Mucosa of rectum (tissue), 2 donors: ENCODE results near the gene TBC1D1.
"Not testable (repeated sequence)": the region's sequence is repeated elsewhere in the genome, so short reads cannot be mapped to it uniquely, and the experiment has no call there.

Source experiments
- H3K27ac ChIP-seq, 2 donors: one replicate each; pipeline ENCODE4 v1.7.0; 2013; ENCODE audit warnings: inconsistent platforms in 2 of 2, low read depth in 2 of 2, low read length in 2 of 2
- H3K27me3 ChIP-seq, 2 donors: one replicate each; pipeline ENCODE4 v1.7.0; 2013; ENCODE audit warnings: low read length in 2 of 2; ENCODE audit not compliant: control insufficient read depth in 2 of 2, insufficient read depth in 2 of 2
- H3K36me3 ChIP-seq, 2 donors: one replicate each; pipeline ENCODE4 v1.7.0; 2013; ENCODE audit warnings: low read length in 2 of 2; ENCODE audit not compliant: control insufficient read depth in 2 of 2, insufficient read depth in 2 of 2
- H3K4me1 ChIP-seq, 2 donors: one replicate each; pipeline ENCODE4 v1.7.0; 2013; ENCODE audit warnings: low read length in 2 of 2, mild to moderate bottlenecking in 1 of 2; ENCODE audit not compliant: control insufficient read depth in 2 of 2, insufficient read depth in 2 of 2
- H3K4me3 ChIP-seq, 2 donors: one replicate each; pipeline ENCODE4 v1.7.0; 2013; ENCODE audit warnings: low read length in 2 of 2
- H3K9ac ChIP-seq, 2 donors: one replicate each; pipeline ENCODE4 v1.7.0; 2013; ENCODE audit warnings: low read length in 2 of 2, low read depth in 1 of 2, mild to moderate bottlenecking in 1 of 2
- H3K9me3 ChIP-seq, 2 donors: one replicate each; pipeline ENCODE4 v1.7.0; 2013; ENCODE audit warnings: low read length in 2 of 2; ENCODE audit not compliant: control insufficient read depth in 2 of 2
- donor health status: healthy.
- donor health status: Normal muscosa, but diverticular disease.

Gene TBC1D1

GRCh38 chr4:37918653-37919052 is 27.8 kb downstream of the TBC1D1 start:
- no peaks in the 10 kb centered on the region for H3K27me3 ChIP-seq
- H3K4me3 ChIP-seq: no peak overlapping the region
- H3K9me3 ChIP-seq: no peaks in the 10 kb centered on the region
- H3K27ac ChIP-seq: no peak overlapping the region
- no peak overlapping the region for H3K9ac ChIP-seq
- no peaks in the 10 kb centered on the region for H3K36me3 ChIP-seq
- no peaks in the 10 kb centered on the region for H3K4me1 ChIP-seq

DNA sequence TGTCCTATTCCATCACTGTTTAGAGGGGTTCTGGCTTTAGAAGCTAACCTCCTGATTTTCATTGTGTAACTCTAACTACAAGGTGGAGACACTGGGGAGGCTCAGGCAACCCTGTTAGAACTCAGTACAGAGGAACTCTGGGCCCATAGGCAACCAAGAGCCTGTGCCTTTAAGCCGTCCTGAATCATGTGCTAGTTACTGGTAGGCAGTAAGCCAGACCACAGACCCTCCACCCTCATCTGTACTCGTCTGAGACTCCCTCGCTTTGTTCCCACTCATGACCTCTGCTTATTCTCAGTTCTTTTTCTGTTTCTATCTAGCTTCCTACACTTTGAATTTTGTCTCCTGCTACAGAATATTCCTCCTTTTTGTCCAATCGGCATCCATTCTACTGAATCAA is 31.4 kb downstream of the TBC1D1 start:
- H3K4me3 ChIP-seq: no peak overlapping the region
- H3K9me3 ChIP-seq: no peaks in the 10 kb centered on the region
- H3K36me3 ChIP-seq: no peaks in the 10 kb centered on the region
- H3K4me1 ChIP-seq: no peaks in the 10 kb centered on the region
- H3K9ac ChIP-seq: no peak overlapping the region
- H3K27me3 ChIP-seq: no peaks in the 10 kb centered on the region
- H3K27ac ChIP-seq: no peak overlapping the region

DNA sequence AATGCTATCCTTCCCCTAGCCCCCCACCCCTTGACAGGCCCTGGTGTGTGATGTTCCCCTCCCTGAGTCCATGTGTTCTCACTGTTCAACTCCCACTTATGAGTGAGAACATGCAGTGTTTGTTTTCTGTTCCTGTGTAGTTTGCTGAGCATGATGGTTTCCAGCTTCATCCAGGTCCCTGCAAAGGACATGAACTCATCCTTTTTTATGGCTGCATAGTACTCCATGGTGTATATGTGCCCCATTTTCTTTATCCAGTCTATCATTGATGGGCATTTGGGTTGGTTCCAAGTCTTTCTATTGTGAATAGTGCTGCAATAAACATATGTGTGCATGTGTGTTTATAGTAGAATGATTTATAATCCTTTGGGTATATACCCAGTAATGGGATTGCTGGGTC is 32.2 kb downstream of the TBC1D1 start:
- not testable (repeated sequence) for H3K27ac ChIP-seq, H3K4me1 ChIP-seq, H3K36me3 ChIP-seq, H3K9me3 ChIP-seq, H3K4me3 ChIP-seq, H3K27me3 ChIP-seq, H3K9ac ChIP-seq

DNA sequence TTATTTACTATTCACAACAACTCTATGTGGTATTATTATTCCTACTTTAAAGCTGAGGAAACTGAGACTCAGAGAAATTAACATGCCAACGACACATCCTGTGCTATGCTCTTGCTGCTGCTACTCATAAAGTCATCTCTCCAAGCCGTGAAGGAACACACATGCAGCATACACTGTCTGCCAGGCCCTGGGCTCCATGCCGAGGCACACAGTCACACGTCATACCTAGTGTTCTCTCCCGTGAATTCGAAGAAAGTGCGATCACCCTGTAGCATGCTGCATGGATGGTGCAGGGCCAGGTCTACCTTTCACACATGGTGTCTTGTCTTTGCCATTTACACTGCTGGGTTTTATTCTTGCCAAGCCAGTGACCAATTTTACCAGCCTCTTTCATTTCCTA is 34.1 kb downstream of the TBC1D1 start:
- Histone ChIP-seq H3K36me3 (no peaks in the 10 kb centered on the region), H3K27ac (no peak overlapping the region)

DNA sequence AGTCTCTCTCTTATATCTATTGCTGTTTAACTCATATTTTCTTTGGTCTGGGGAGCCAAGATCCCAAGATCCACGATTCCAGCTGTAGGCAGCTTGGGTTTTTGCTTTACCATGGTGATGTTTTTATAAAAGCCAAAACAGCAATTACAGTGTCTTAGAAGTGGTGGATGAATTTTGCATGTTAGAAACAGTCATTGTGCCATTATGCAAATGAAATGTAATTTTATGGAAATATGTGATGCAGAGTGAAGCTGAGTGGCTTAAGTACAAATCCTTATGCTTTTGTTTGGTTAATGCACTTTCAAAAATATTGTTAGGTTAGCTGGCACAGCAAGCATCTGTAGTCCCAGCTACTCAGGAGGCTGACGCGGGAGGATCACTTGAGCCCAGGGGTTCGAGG is 36.5 kb downstream of the TBC1D1 start:
- no peak overlapping the region for H3K4me3 ChIP-seq
- no peak overlapping the region for H3K27ac ChIP-seq
- no peaks in the 10 kb centered on the region for H3K4me1 ChIP-seq
- no peaks in the 10 kb centered on the region for H3K36me3 ChIP-seq
- no peak overlapping the region for H3K9ac ChIP-seq
- no peaks in the 10 kb centered on the region for H3K9me3 ChIP-seq
- no peaks in the 10 kb centered on the region for H3K27me3 ChIP-seq

More for the DNA sequence above, 34.1 kb downstream of the TBC1D1 start:
- Histone ChIP-seq H3K4me1 (no peaks in the 10 kb centered on the region), H3K9me3 (no peaks in the 10 kb centered on the region), H3K27me3 (no peaks in the 10 kb centered on the region), H3K4me3 (no peak overlapping the region), H3K9ac (no peak overlapping the region)

DNA sequence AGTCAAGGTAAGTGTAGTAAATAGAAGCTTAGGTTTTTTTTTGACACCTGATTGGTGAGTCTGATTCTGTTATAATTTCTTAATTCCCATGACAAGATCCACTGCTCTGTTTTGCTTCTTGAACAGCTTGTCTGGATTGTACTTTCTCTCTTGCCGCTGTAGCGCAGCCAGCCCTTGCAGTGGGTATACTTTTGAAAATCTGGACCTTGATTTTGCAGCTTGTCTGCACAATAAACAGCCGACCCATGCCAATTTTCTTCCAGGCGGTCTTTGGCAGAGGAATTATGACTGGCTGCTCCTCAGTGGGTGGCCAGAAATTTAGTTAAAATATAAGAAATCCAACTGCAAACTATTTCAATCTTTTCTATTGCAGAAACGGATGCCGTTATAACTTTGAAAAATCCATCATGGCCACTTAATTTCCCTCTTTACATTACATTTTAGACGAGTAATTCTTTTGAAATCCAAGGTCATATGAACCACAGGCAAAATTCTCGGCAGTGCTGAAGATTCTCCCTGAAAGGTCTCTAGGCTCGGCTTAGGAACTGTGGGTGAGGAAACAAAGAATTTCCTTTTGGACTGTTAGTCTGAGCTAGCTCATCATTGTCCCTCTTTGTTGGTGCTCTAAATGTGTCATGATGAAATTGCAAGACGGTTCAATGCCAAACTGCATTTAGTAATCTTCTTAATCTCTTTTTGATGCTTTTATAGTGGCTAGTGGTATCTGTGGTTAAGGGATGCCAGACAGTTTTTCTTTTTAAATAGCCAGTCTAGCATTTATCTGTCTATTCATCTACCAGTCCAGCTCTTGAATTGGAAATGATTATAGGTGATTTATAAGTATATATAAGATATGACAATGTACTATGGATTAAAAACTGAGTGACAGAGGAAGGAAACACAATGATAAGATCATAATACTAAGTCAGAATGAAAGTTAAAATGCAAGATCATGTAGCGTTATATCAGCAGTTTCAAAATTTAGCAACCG is 37.8 kb downstream of the TBC1D1 start:
- Histone ChIP-seq H3K27me3 (no peaks in the 10 kb centered on the region), H3K9ac (no peak overlapping the region)

DNA sequence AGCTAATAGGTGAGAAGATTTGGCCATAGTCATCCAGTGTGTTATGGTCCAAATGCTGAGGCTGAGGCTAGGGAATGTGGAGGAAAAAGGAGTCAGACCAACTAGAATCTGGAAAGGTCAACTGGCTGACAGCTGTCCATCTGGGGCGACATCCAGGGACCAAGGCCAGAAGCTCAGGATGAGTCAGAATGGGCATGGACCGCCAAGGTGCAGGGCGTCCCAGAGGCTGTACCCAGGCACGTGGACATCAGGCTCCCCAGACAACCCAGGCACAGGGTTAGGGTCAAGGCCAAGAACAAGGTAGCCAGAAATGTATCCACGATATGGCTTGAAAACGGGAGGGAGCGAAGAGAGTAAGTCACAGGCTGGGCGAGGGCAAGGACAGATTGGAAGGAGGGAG is 43.2 kb downstream of the TBC1D1 start:
- Histone ChIP-seq H3K9me3 (no peaks in the 10 kb centered on the region), H3K9ac (no peak overlapping the region), H3K4me1 (no peaks in the 10 kb centered on the region), H3K4me3 (no peak overlapping the region), H3K36me3 (no peaks in the 10 kb centered on the region), H3K27me3 (no peaks in the 10 kb centered on the region), H3K27ac (no peak overlapping the region)

More for the DNA sequence above, 37.8 kb downstream of the TBC1D1 start:
- H3K36me3 ChIP-seq: no peaks in the 10 kb centered on the region
- H3K9me3 ChIP-seq: no peaks in the 10 kb centered on the region
- no peaks in the 10 kb centered on the region for H3K4me1 ChIP-seq
- no peak overlapping the region for H3K4me3 ChIP-seq
- H3K27ac ChIP-seq: no peak overlapping the region

DNA sequence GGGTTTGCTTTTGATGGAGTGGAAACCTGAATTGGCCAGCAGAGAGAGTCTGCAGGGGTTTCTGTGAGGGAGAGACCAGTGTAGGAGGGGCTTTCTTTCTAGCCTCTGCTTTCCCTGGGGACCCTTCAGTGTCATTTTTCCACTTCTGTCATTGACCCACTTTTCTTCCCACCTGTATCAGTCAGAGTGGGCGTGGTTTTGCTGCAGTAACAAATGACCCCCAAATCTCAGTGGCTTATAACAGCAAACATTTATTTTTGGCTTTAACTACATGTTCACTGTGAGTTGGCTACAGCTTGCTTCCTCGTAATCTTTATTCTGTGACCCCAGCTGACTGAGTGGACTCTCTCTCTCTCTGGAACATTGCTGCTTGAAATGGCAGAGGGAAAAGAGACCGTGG is 43.7 kb downstream of the TBC1D1 start:
- no peaks in the 10 kb centered on the region for H3K9me3 ChIP-seq
- H3K27ac ChIP-seq: no peak overlapping the region
- no peak overlapping the region for H3K9ac ChIP-seq
- no peak overlapping the region for H3K4me3 ChIP-seq
- no peaks in the 10 kb centered on the region for H3K27me3 ChIP-seq
- H3K4me1 ChIP-seq: no peaks in the 10 kb centered on the region
- H3K36me3 ChIP-seq: no peaks in the 10 kb centered on the region

GRCh38 chr4:37935026-37935425 is 44.1 kb downstream of the TBC1D1 start:
- Histone ChIP-seq H3K9me3 (no peaks in the 10 kb centered on the region), H3K27ac (no peak overlapping the region), H3K4me1 (no peaks in the 10 kb centered on the region), H3K4me3 (no peak overlapping the region), H3K27me3 (no peaks in the 10 kb centered on the region), H3K9ac (no peak overlapping the region), H3K36me3 (no peaks in the 10 kb centered on the region)

DNA sequence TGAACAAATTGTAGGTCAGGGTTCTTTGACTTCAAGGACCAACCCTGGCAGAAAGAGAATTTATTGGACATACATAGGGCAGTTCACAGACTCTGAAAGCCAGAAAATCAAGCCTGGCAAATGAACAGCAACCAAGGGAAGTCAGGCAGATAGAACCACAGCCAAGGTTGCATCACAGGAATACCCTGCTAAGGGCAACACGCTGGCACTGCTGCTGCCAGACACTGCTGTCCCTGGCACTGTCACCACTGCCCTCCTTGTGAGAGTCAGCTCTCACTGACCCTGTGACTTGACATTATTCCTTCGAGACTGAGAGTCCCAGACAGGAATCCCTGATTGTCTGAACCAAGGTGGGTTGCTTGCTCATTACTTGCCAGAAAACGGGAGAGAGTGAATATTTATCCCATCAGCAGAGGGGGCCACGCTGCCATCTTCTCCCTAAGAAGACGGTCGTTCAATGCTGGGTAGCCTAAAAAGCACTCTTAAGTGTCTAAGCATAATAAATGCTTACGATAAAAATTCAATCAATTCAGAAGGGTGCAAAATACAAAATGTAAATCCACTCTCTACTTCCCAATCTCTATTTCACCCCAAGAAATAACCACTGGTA is 46.1 kb downstream of the TBC1D1 start:
- Histone ChIP-seq H3K27me3 (no peaks in the 10 kb centered on the region), H3K36me3 (no peaks in the 10 kb centered on the region), H3K4me1 (no peaks in the 10 kb centered on the region), H3K27ac (no peak overlapping the region), H3K9me3 (no peaks in the 10 kb centered on the region), H3K9ac (no peak overlapping the region), H3K4me3 (no peak overlapping the region)
